Measurements from ENCODE around the gene UGT1A3.
"Not testable (repeated sequence)": the region's sequence is repeated elsewhere in the genome, so short reads cannot be mapped to it uniquely, and the experiment has no call there.

UGT1A3 gene

GRCh38 chr2:233728723-233729301 is at the start of gene UGT1A3:
TSS of gene UGT1A3 (plus strand) at chr2:233729042. CDS start at chr2:233729127, 85 bp downstream.
- DNase-seq (ENCODE audit: low read depth): no peak

DNA sequence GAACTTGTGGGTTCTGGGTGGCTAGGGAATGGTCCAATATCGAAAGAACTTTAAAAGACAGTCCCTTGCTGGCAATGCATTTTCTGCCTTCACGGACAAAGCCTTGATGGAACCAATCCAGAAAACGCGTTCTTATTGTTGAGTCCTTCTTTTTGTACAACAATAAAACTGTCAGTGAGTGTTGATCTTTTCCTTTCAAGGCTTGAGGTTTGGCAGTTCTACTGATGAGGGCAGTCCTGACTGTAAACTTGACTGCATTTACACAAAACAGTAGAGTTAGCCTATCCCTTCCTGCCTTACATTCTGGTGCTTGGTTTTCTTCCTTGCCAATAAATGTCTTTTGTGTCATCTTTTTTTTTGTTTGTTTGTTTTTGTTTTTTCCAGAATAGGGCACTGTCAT is 49.6 kb upstream of the UGT1A3 start:
- DNase-seq (ENCODE audit: low read depth): no peak

DNA sequence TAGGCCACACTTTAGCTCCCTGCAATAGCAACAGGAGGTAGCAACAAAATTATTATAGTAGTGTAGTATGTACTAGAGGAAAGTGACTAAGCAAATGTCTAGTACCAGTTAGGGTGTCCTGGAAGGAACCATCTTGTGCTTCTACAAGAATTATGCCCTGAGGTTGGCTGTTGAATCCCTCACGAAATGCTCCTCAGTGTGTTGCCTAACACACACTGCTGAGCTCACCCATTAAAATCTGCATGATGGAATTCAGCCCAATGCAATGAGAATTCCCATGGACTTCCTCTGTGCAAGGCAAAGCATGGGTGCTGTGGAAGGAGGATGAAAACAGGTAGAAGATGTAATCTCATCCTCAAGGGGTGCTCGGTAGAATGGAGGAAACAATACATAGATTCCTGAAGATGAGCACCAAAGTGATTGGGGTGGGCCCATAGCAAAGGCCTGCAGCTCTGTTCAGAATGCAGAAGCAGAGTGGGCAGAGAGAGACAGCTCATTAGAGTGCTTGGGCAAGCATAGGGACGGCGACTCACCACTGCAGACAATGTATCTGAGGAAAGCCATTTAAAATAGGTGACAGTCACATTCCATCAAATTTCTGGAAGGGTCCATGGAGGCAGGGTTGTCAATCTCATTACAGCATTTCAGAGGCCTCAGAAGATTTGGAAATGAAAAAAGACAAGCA is 48.3 kb upstream of the UGT1A3 start:
- no peak for DNase-seq (ENCODE audit: low read depth)

- DNase-seq (ENCODE audit: low read depth): no peak
Observed at GRCh38 chr2:233681521-233682099, 47.2 kb upstream of the UGT1A3 start, which contains the start of gene UGT1A7. TSS of gene UGT1A7 (plus strand) at chr2:233681901. CDS start at chr2:233681938, 37 bp downstream.

DNA sequence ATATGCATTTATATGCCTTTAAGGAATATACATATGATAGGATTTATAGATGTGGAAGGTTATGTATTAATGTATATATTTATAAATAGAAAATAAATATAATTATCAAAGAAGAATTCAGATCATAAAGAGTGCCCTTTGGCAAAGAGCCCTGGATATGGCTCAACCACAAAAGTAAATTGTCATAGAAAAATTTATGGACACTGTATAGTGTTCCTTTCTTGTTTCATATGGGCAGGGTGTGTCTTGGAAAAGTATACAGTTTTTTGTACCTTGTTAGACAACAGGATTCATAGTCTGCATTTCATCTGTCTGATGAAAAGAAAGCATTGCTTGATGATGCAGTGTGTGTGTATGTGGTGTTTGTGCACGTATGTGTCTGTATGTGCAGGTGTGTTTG is 44.2 kb upstream of the UGT1A3 start:
- DNase-seq (ENCODE audit: low read depth): no peak

- no peak for DNase-seq (ENCODE audit: low read depth)
Observed at GRCh38 chr2:233686928-233687327, 41.9 kb upstream of the UGT1A3 start.

DNA sequence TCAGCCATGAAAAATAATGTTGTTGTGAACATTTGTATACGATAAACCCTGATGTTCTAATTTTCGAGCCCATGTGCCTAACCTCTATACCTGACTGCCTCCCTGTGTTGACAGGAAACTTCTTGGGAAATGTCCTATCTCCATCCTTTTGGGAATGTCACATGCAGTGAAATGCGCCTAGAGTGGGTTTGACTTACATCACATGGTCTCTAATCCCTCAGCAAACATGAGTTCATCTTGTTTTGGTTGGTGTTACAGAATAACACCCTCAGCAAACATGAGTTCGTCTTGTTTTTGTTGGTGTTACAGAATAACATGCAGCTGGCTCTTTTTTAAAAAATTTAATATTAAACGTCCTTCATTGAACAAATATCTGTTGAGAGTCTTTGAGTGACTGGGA is 40.5 kb upstream of the UGT1A3 start:
- DNase-seq (ENCODE audit: low read depth): no peak

- no peak for DNase-seq (ENCODE audit: low read depth)
Observed at GRCh38 chr2:233689031-233689430, 39.8 kb upstream of the UGT1A3 start.

DNA sequence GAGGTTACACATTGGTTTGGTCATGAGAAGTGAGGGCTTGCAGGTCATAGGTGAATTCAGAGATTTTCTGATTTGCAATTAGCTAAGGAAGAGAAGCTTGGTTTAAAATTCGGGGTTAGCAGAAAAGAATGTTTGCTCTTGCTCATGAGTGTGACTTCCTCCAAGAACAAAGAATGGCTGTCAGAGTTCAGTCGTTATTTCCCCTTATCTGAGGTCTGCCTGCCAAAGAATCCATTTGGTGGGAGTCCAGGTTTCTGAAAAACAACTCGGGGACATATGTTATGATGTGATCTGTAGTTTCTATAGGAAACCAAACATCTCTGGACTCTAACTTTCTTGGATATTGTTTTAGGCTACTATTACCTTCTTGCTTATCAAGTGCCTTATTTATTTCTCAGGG is 39.3 kb upstream of the UGT1A3 start:
- no peak for DNase-seq (ENCODE audit: low read depth)

- no peak for DNase-seq (ENCODE audit: low read depth)
Observed at GRCh38 chr2:233690444-233690843, 38.4 kb upstream of the UGT1A3 start.

DNA sequence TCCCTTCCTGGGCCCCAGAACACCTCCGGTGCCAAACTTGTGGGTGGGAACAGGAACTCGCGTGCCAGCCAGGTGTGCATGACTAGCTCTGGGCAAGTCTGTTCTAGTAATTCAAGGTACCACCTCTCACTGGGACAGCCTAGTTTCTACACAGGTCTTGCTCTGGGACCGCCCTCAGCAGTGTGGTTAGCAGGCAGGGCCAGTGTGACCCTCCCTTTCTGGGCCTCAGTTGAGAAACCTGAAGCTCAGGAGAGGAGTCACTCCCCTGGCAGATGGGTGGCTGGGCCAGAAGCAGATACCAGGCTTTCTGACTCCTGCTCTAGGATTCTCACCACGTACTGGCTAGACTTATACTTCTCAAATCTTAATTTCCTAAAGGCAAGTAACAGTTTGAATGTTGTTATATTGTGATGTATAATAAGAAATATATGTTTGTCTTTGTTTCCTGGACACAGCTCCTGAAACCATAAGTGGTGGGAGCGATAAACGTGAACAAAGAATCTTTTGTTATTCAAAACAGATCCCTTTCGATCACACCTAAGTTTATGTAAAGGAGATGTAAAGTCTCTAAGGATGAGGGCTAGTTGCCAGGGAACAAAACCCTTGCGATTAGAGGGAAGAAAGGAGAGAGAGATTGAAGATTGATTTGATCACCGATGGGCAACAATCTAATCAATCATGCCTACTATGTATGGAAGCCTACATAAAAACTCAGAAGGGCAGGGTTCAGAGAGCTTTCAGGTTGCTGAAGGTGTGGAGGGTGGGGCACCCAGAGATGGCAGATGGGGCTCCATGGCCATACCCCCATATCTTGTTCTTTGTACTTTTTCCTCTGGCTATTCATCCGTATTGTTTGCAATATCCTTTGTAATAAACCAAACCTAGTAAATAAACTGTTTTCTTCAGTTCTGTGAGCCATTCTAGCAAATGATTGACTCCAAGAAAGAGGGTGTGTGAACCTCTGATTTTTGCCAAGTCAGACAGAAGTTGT is 37.1 kb upstream of the UGT1A3 start:
- no peak for DNase-seq (ENCODE audit: low read depth)

DNA sequence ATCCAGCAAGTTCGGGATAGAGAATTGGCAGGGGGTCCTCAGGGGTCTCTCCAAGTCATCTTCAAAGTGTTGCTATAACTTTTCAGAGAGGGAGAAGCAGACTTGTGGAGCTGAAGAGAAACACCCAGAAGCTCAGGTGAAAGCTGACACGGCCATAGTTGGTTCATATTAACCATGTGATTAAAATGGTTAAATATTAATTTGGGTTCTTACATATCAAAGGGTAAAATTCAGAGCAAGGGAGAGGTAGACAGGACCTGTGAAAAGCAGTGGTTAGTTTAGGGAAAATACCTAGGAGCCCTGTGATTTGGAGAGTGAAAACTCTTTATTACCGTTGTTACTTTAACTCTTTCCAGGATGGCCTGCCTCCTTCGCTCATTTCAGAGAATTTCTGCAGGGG is 36.2 kb upstream of the UGT1A3 start, which contains the start of gene UGT1A6:
Gene UGT1A6 (plus strand): TSS at position 243 of the 400 bp plus-strand sequence. CDS start 115 bp downstream, at position 358.
- no peak for DNase-seq (ENCODE audit: low read depth)

DNA sequence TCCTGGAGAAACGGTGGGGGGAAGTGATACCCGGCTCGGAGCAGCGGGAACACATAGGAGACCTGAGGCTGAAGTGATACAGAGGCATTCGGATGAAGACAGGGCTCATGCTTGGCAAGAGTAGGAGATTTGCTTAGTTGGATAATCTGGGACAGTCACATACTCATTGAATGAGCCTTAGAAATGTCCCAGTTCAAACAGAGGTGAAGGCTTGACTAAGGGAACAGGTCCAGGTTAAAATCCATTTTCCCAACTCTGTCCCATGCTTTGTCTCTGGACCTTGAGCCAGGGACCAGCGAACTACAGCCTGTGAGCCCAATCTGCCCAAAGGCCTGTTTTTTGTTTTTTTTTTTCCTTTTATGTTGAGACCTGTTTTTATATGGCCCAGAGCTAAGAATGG is 34.9 kb upstream of the UGT1A3 start:
- no peak for DNase-seq (ENCODE audit: low read depth)

GRCh38 chr2:233698740-233699139 is 30.1 kb upstream of the UGT1A3 start:
- no peak for DNase-seq (ENCODE audit: low read depth)

DNA sequence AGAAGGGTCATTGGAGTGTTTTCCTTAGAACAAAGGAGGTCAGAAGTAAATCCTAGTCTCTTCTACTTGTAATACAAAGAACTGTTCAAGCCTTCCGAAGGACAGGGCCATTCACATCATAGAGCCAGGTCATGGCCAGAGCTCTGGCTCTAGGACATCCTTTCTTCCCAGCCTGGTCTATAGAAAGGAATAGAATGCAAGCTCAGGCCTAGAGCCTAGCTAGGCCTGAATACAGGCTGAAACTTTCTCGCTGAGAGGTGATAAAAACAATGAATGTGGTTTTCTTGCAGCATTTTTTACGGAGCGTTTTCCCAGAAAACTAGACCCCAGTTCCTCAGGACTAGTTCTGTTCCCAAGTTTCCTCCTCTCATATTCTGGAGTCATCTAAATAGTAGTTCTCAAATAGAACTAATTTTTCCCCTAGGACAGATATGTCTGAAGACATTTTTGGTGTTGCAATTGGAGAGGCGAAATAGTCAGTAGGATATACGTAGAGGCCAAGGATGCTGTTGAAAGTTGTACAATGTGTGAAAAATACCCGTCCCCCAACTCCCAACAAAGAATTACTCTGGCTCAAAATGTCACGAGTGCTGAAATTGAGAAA is 29.3 kb upstream of the UGT1A3 start:
- DNase-seq (ENCODE audit: low read depth): no peak

DNA sequence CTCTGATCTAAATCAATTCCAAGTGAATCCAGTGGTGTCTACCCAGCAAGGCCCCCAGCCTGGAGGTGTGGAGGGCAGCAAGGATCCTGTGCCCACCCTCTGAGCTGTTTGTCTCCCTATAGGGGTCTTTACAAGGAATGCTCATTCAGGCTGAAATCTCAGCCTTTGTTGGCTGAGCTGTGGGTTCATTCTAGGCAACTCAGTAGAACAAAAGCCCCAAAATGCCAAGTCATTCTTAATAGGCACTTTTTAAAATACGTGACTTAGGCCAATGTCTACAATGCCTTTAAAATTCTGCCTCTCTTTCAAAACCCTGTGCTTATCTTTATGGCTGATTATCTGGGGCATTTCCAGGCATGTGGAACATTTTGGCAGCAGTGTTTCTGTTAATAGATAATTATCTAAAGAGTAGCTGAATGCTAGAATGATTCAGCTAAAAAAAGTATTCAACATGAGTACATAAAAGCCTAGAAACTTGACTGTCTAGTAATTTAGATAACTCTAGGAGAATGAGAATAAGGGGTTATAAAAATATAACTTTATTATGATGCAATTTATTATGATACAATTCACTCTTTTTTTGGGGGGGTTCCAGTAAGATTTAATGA is 28.7 kb upstream of the UGT1A3 start:
- no peak for DNase-seq (ENCODE audit: low read depth)

DNA sequence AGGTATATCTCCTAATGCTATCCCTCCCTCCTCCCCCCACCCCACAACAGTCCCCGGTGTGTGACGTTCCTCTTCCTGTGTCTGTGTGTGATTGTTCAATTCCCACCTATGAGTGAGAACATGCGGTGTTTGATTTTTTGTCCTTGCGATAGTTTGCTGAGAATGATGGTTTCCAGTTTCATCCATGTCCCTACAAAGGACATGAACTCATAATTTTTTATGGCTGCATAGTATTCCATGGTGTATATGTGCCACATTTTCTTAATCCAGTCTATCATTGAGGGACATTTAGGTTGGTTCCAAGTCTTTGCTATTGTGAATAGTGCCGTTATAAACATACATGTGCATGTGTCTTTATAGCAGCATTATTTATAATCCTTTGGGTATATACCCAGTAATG is 28.0 kb upstream of the UGT1A3 start:
- not testable (repeated sequence) for DNase-seq (ENCODE audit: low read depth)

- no peak for DNase-seq (ENCODE audit: low read depth)
Observed at GRCh38 chr2:233702238-233702637, 26.6 kb upstream of the UGT1A3 start.

GRCh38 chr2:233705911-233706506 is 22.8 kb upstream of the UGT1A3 start:
- DNase-seq (ENCODE audit: low read depth): no peak

GRCh38 chr2:233706720-233707119 is 22.1 kb upstream of the UGT1A3 start:
- DNase-seq (ENCODE audit: low read depth): no peak
